GM19099 (cell line): ENCODE measurements around the gene TMPRSS7.

Experiments used
- POLR2A ChIP-seq: IDR thresholded peaks from 3 replicates; pipeline ENCODE4 v1.6.1; 2011; ENCODE audit warnings: low read depth; ENCODE audit not compliant: insufficient read length; ENCODE audit errors: extremely low read depth

The TMPRSS7 gene

GRCh38 chr3:112032098-112032731, 2.3 kb upstream of the TMPRSS7 start:
- no peak for TF ChIP-seq POLR2A

GRCh38 chr3:112035241-112035640, 705 bp downstream of the TMPRSS7 start:
- no peak for TF ChIP-seq POLR2A

- TF ChIP-seq POLR2A: no peak
Measured at GRCh38 chr3:112038863-112039262, 4.3 kb downstream of the TMPRSS7 start.

GRCh38 chr3:112041321-112041720, 6.8 kb downstream of the TMPRSS7 start:
- no peak for TF ChIP-seq POLR2A

GRCh38 chr3:112042842-112043280, 8.3 kb downstream of the TMPRSS7 start:
- no peak for TF ChIP-seq POLR2A

DNA sequence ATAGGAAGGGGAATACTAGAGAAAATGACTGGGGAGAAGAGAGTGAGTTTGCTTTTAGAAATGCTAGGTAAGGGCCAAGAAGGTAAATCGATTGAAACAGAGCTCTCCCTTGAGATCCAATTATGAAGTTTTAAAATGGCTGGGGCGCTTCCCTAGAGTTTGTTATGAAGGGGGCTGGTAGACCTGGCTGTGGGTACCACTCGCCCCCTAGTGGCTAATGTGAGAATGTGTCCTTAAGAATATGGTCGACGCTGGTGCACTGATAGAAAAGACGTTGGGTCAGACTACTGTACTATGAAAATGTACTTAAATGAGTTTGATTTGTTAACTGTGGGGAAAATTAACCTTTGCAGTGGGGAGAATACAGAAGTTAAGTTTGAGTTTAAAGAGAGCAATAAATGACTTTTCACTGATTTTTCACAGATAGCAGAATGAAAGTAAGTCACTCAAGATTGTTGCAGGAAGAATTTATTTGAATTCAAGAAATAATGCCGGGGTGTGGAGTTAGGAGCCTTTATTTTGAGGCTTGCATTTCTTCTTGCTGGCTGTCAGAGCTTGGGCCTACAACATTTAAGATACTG, 9.2 kb downstream of the TMPRSS7 start:
- no peak for TF ChIP-seq POLR2A

- no peak for TF ChIP-seq POLR2A
Measured at GRCh38 chr3:112046599-112046998, 12.1 kb downstream of the TMPRSS7 start.

DNA sequence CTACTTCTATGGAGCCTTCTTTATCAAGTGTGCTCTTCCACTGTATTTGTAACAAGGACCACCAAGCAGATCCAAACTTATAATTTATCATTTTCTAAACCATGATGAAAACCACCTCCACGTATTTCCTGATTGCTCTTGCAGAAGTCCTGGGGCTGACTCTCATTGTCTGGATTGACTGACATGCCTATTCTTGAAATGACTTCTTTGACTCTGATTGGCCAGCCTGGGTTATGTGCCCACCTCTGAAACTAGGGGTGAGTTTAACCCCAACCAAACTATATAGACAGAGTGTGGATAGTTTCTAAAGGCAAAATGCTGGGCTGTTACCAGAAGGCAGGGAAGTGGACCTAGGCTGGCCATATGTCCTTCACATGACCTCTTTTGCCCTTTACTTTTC, 12.7 kb downstream of the TMPRSS7 start:
- no peak for TF ChIP-seq POLR2A

- no peak for TF ChIP-seq POLR2A
Measured at GRCh38 chr3:112048911-112049310, 14.4 kb downstream of the TMPRSS7 start.

DNA sequence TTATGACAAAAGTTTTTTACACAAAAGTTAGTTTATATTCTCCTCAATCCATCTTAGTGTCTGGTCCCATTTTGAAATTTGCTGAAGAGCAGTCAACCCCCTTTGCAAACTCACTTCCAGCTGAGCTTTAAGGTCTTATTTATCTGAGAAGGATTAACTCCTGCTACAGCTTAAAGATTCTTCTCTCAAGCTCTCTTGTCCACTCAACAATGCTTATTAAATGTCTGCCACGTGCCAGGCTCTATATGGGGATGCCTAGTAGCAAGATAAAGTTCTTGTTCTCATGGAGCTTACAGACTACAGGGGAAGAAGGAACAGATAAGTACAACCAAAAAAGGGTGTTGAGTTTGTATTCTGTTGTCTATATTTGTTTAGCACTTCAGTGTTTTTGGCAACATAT, 18.7 kb downstream of the TMPRSS7 start:
- TF ChIP-seq POLR2A: no peak

- TF ChIP-seq POLR2A: no peak
Measured at GRCh38 chr3:112056451-112056929, 22.0 kb downstream of the TMPRSS7 start.

DNA sequence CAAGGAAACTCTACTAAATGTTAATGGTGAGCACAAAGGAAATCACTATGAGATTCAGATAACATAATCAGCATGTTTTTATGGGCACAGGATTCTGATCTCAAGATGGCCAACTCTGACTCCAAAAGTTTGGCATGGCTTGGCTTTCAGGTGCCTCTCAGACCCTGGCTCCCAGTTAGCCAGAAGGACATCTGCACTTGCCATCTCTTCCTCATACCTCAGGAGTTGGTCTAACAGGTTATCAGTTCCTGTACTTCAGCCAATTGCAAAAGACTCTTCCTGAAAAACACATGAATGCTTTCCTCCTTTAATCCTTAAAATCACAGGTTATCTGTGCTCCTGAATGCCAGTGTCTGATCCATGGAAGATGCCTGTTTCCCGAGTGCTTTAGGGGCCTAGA, 25.0 kb downstream of the TMPRSS7 start:
- no peak for TF ChIP-seq POLR2A

- TF ChIP-seq POLR2A: no peak
Measured at GRCh38 chr3:112061152-112061551, 26.6 kb downstream of the TMPRSS7 start.

- no peak for TF ChIP-seq POLR2A
Measured at GRCh38 chr3:112074006-112074405, 39.5 kb downstream of the TMPRSS7 start.

DNA sequence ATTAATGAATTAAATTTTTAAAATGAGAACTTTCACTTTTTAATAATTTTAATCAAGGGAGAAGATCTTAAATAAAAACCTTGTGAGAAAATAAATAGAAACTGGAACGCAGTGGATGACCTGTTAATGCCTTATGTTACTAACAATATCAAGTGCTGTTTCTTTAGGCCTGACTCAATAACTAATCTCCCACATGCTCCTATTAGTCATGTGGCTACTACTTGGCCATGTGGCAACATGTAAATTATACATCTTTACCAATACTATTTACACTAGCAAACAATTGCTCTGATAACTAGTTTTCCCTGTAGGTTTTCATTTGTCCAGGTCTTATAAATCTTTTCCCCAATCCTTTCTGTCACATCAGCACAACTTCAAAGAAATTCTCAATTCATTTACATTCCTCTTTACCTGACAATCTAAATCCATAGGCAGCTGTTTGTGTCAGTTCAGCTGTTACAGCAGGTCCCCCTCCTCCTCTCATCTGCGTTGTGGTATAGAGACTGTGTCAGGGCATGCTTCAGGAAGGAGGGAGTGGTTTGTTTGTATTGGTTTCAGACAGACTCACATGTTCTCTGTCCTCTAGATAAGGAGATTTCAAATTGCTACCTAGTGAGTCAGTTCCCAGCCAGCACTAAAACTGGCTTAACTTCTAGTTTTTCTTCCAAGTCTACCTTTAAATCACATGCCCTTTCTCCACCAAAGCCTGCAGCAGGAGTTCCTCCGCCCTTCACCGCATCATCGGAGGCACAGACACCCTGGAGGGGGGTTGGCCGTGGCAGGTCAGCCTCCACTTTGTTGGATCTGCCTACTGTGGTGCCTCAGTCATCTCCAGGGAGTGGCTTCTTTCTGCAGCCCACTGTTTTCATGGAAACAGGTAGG, 40.3 kb downstream of the TMPRSS7 start:
- TF ChIP-seq POLR2A: no peak

DNA sequence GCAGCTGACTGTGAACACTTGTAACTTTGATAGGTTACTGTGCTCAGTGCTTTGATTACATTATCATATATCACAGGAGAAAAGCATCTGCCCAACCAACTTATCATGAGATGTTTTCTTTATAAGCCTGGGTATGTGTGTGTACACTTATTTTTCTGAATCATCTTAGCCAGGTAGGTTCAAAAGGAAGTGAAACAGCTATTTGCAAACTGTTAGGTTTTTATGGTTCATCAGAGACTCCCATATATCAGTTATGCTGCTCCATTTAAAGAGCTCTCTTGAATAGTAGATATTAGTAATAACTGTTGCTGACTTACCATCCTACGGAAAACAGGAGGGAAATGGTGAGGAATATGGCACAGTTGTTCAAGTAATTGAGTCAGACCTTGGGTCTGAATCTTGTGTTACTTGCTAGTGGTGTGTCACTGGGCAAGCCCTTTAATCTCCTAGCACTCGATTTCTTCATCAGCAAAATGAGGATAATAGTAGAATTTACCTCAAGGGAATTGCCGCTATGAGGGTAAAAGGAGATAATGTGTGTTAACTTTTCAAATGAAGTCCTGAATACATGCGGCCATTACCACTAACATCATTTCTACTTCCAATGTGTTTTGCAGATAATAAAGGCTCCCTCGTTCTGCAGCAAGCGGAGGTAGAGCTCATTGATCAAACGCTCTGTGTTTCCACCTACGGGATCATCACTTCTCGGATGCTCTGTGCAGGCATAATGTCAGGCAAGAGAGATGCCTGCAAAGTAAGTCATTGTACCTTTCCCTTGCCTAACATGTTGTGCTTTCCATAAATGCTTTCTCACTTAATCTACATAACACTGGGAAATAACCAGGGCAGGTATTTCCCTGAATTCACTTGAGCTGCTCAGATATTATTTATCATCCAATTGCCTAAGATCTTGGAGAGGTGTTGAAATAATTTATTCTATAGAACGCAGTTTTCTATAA, 43.9 kb downstream of the TMPRSS7 start:
- no peak for TF ChIP-seq POLR2A
